ENCODE data around the gene APEX1.

- TF ChIP-seq CTCF (IDR thresholded peaks at IDR 0.05) = no peak
- TF ChIP-seq POLR2A (IDR thresholded peaks at IDR 0.05) = no peak
Observed at GRCh38 chr14:20419419-20419818, 35.6 kb upstream of the APEX1 start.
